NT2/D1 (cell line): ENCODE measurements around the gene SLC41A1.

ENCODE experiments used
- YY1 ChIP-seq: IDR thresholded peaks from 2 replicates; pipeline ENCODE4 v1.6.1; 2011; ENCODE audit not compliant: insufficient read length, insufficient read depth
- ZNF274 ChIP-seq: IDR thresholded peaks from 2 replicates; pipeline ENCODE4 v1.6.1; 2011; ENCODE audit warnings: mild to moderate bottlenecking, low read depth, low read length

DNA sequence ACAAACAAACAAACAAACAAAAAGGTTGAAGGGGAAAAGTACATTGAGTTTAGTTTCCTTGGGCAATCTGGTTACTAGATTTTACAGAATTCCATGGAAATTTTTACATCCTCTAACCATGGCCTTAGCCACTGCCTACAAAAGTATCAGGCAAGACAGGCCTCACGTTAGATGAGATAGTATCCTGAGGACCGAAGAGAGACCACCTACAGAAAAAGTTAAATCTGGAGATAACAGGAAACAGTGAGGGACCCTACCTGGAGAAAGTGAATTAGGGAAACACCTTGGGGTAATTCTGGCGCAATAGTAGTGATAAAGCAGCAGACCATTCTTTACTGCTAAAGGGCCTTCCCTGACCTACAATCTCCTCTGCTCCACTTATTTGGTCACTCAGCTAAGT lies 46.4 kb downstream of the SLC41A1 start:
- no peak for TF ChIP-seq YY1
- no peak for TF ChIP-seq ZNF274
